Measurements from ENCODE around the gene STARD3. TPM values are rescaled to one million over a fixed set of nuclear protein-coding genes. Genes with fewer than 3 reads are reported as not detected.

STARD3 gene
- total and polyA plus RNA-seq, 2 donors (not counting 3 experiments of a cell fraction or from before 2014, with no cell fraction given): 51.0 to 75.7 TPM

GRCh38 chr17:39639566-39640458, 2.9 kb downstream of the STARD3 start:
- Histone ChIP-seq H3K27ac (ENCODE audit: insufficient read depth, low read depth, low read length) (no peak overlapping the region), H3K36me3 (ENCODE audit: control insufficient read depth in 2 of 2, extremely low read depth in 1 of 2, insufficient read depth in 2 of 2, low read length in 2 of 2) (no peaks in the 10 kb centered on the region), H2AFZ (ENCODE audit: low read depth, low read length) (no peak overlapping the region), H3K79me2 (ENCODE audit: control insufficient read depth, insufficient read depth, low read length) (peaks cover 23% of the 10 kb centered on the region), H3K4me1 (ENCODE audit: control insufficient read depth, extremely low read depth, insufficient read depth, low read length) (peaks cover 22% of the 10 kb centered on the region), H3K4me2 (ENCODE audit: insufficient read depth, low read length) (no peak overlapping the region), H3K27me3 (ENCODE audit: control insufficient read depth in 2 of 2, insufficient read depth in 2 of 2, low read length in 2 of 2) (no peaks in the 10 kb centered on the region), H3K9me1 (replicated peaks; ENCODE audit: control insufficient read depth, extremely low read depth, insufficient read depth, low read length) (no peaks in the 10 kb centered on the region), H4K20me1 (replicated peaks; ENCODE audit: control insufficient read depth, extremely low read depth, insufficient read depth, low read length) (no peaks in the 10 kb centered on the region), H3K4me3 (replicated peaks in 1 of 3; ENCODE audit: insufficient read depth in 1 of 3, low read depth in 1 of 3, low read length in 3 of 3) (no peak overlapping the region), H3K9me3 (replicated peaks; ENCODE audit: control insufficient read depth, insufficient read depth, low read length) (no peaks in the 10 kb centered on the region), H3K9ac (replicated peaks; ENCODE audit: extremely low read depth, insufficient read depth, low read length) (no peak overlapping the region)
- no TSS peak for BruUV-seq (replicated peaks)
- DNase-seq (ENCODE audit: low read depth, low spot score) (no peak), FAIRE-seq (no peak)
- TF ChIP-seq POLR2AphosphoS5 (IDR thresholded peaks at IDR 0.05; ENCODE audit: insufficient read depth, low read depth, low read length) (no peak), EZH2 (IDR thresholded peaks at IDR 0.05; ENCODE audit: borderline replicate concordance, low read depth, low read length, severe bottlenecking) (no peak), CTCF (IDR thresholded peaks at IDR 0.05; ENCODE audit: extremely low read depth in 1 of 2, insufficient read depth in 1 of 2, low read depth in 1 of 2, low read length in 2 of 2) (no peak), GATA2 (IDR thresholded peaks at IDR 0.05; ENCODE audit: insufficient read depth, insufficient read length, low read depth, low read length) (no peak), MAX (IDR thresholded peaks at IDR 0.05; ENCODE audit: insufficient read depth, insufficient read length) (no peak), FOS (IDR thresholded peaks at IDR 0.05; ENCODE audit: borderline replicate concordance, insufficient read depth, low read length) (no peak), POLR2A (IDR thresholded peaks at IDR 0.05; ENCODE audit: low read depth, low read length) (no peak), MYC (IDR thresholded peaks at IDR 0.05; ENCODE audit: low read depth, low read length) (no peak), JUN (IDR thresholded peaks at IDR 0.05; ENCODE audit: borderline replicate concordance, insufficient read depth, insufficient read length, low read depth) (no peak)
- intact Hi-C loops (cut with micrococcal nuclease) (loop anchor here (5.0 kb wide), 1 partner anchor 112 kb away; no protein-coding TSS in a partner anchor), dilution Hi-C loops (cut with MboI; ENCODE audit: extremely low pct_ligation_motif_present, low sequenced_read_pairs) (loop anchor here (10.0 kb wide), 1 partner anchor 105 kb away; no protein-coding TSS in a partner anchor)
- ChIA-PET POLR2A (no interaction called here), CTCF (interaction anchor here (1.1 to 5.2 kb wide), 5 partner anchors 14 to 92 kb away, joined by 3 to 25 read pairs (median 5); no protein-coding TSS in a partner anchor)

Data from endothelial cell of umbilical vein (primary cell).